ENCODE results near the gene CUTC. TPM values are rescaled to one million over a fixed set of nuclear protein-coding genes. Genes with fewer than 3 reads are reported as not detected.

Gene CUTC
- total RNA-seq, 1 experiment from 2014 or later, result 21.6 TPM

- DNase-seq, result no peak
- no peak overlapping the region; a peak in 1 of 7 replicates for H3K27ac Mint-ChIP-seq
- no peak overlapping the region for H3K4me3 Mint-ChIP-seq
- H4K5ac ChIP-seq (ENCODE audit: insufficient read length, low read depth, low read length), result no peak overlapping the region
- H3K56ac ChIP-seq (ENCODE audit: insufficient read length, low read depth, low read length), result no peak overlapping the region
- no CpG with 5 or more reads among the region's 3 CpGs for WGBS (ENCODE audit: extremely low coverage, insufficient read length, low lambda C conversion rate)
- no peaks in the 10 kb centered on the region for H4K20me1 ChIP-seq (ENCODE audit: control insufficient read depth, insufficient read depth, insufficient read length)
- H3K4me2 ChIP-seq (ENCODE audit: insufficient read depth, insufficient read length, low read length), result no peak overlapping the region
- no peak overlapping the region for H3K23ac ChIP-seq (ENCODE audit: insufficient read length, low read depth, low read length)
- H2AK5ac ChIP-seq (ENCODE audit: insufficient read length, low read length), result no peak overlapping the region
- H3T11ph ChIP-seq (ENCODE audit: low read length), result no peak overlapping the region
- no peak overlapping the region for H2BK5ac ChIP-seq (ENCODE audit: insufficient read length, low read length)
- H3K23me2 ChIP-seq (ENCODE audit: insufficient read length, low read depth, low read length, poor library complexity, severe bottlenecking), result no peaks in the 10 kb centered on the region
- no peaks in the 10 kb centered on the region for H3K79me2 ChIP-seq (ENCODE audit: insufficient read depth, low read length)
- H2BK120ac ChIP-seq (ENCODE audit: low read depth, low read length, poor library complexity, severe bottlenecking), result no peak overlapping the region
- no peaks in the 10 kb centered on the region for H3K79me1 ChIP-seq (ENCODE audit: insufficient read depth, low read depth, low read length, poor library complexity, severe bottlenecking)
- H3K4ac ChIP-seq (ENCODE audit: low read depth, low read length), result no peak overlapping the region
- H2BK15ac ChIP-seq (ENCODE audit: low read depth, low read length), result no peak overlapping the region
- no peak overlapping the region for H3K14ac ChIP-seq (ENCODE audit: insufficient read depth, low read length)
- no peaks in the 10 kb centered on the region for H3K27me3 ChIP-seq (ENCODE audit: insufficient read depth, low read length)
- H3K9ac ChIP-seq (ENCODE audit: extremely low read depth, insufficient read length, low read length), result no peak overlapping the region
- H3K9me3 Mint-ChIP-seq, result peaks cover 3 to 7% of the 10 kb centered on the region in 2 experiments; a peak in 2 of 5 replicates
- no peaks in the 10 kb centered on the region for H3K9me3 ChIP-seq (ENCODE audit: control insufficient read depth, low read depth, low read length)
- TF ChIP-seq CTCF (conservative IDR thresholded peaks at IDR 0.05), result no peak
- H3K36me3 Mint-ChIP-seq (ENCODE audit: insufficient read depth in 1 of 3, low read depth in 3 of 3), result peaks cover 55 to 89% (median 83%) of the 10 kb centered on the region in 3 experiments
- H4K8ac ChIP-seq (replicated peaks; ENCODE audit: insufficient read length, low read depth, low read length), result no peak overlapping the region
- H2BK12ac ChIP-seq (ENCODE audit: insufficient read length, low read depth, low read length), result no peak overlapping the region
- no peak overlapping the region for H3K27ac ChIP-seq (ENCODE audit: insufficient read length, low read depth, low read length)
- no peak overlapping the region for H4K91ac ChIP-seq (ENCODE audit: insufficient read length, low read depth, low read length)
- no peak overlapping the region for H2BK20ac ChIP-seq (ENCODE audit: low read depth, low read length, poor library complexity, severe bottlenecking)
- H3K4me1 ChIP-seq (ENCODE audit: insufficient read depth, low read length), result no peaks in the 10 kb centered on the region
- H3K18ac ChIP-seq (ENCODE audit: insufficient read length, low read depth, low read length), result no peak overlapping the region
- H2AFZ ChIP-seq (ENCODE audit: low read length), result no peak overlapping the region
- no peaks in the 10 kb centered on the region for H3K4me1 Mint-ChIP-seq
- no peaks in the 10 kb centered on the region for H3K27me3 Mint-ChIP-seq (ENCODE audit: low read depth)
Observed at GRCh38 chr10:99740933-99741559, 9.0 kb downstream of the CUTC start.

Measured in H9 (cell line).